OCI-LY3 (cell line): ENCODE measurements around the gene KCND1.

ENCODE experiments used
- H2AFZ ChIP-seq: fragments of 200-600, 300-600 bp; shearing (Covaris generic); 2 replicates; pipeline ENCODE4 v1.6.0; 2014; ENCODE audit warnings: antibody characterized with exemption, low read depth, low read length
- H3K27ac ChIP-seq: fragments of 200-600, 300-600 bp; sonication (generic); 2 replicates; pipeline ENCODE4 v1.5.1; 2014; ENCODE audit warnings: mild to moderate bottlenecking, low read length, moderate library complexity, mixed read lengths
- H3K27me3 ChIP-seq: fragments of 200-600, 300-600 bp; sonication (generic); 2 replicates; pipeline ENCODE4 v1.6.1; 2014; ENCODE audit warnings: low read depth, low read length, mixed read lengths
- H3K36me3 ChIP-seq: fragments of 200-600, 300-600 bp; sonication (generic); replicated peaks from 2 replicates; pipeline ENCODE3; 2014; ENCODE audit warnings: low read depth, low read length, mixed read lengths
- H3K4me1 ChIP-seq: fragments of 300-600, 200-600 bp; sonication (generic); 2 replicates; pipeline ENCODE4 v1.6.1; 2014; ENCODE audit warnings: low read length, mixed read lengths
- H3K4me2 ChIP-seq: fragments of 200-600, 300-600 bp; sonication (generic); 2 replicates; pipeline ENCODE4 v1.6.1; 2014; ENCODE audit warnings: low read length, mixed read lengths
- H3K4me3 ChIP-seq: fragments of 300-600, 200-600 bp; sonication (generic); 2 replicates; pipeline ENCODE4 v1.5.1; 2014; ENCODE audit warnings: antibody characterized with exemption, mild to moderate bottlenecking, low read length, moderate library complexity
- H3K79me2 ChIP-seq: fragments of 300-600, 200-600 bp; shearing (Covaris generic); 2 replicates; pipeline ENCODE4 v1.6.1; 2014; ENCODE audit warnings: mild to moderate bottlenecking, low read length, mixed read lengths
- H3K9ac ChIP-seq: fragments of 300-600, 200-600 bp; shearing (Covaris generic); 2 replicates; pipeline ENCODE4 v1.6.0; 2014; ENCODE audit warnings: mild to moderate bottlenecking, low read length, moderate library complexity
- H3K9me3 ChIP-seq: fragments of 200-600, 300-600 bp; shearing (Covaris generic); 2 replicates; pipeline ENCODE4 v1.6.1; 2014; ENCODE audit warnings: low read length, mixed read lengths; ENCODE audit not compliant: insufficient read depth
- H4K20me1 ChIP-seq: fragments of 200-600, 300-600 bp; sonication (generic); 2 replicates; pipeline ENCODE4 v1.6.1; 2016; ENCODE audit warnings: low read length, mixed read lengths; ENCODE audit not compliant: insufficient read depth
- CTCF ChIP-seq: fragments of 200-600, 300-600 bp; sonication (generic); IDR thresholded peaks from 2 replicates; pipeline ENCODE4 v1.5.1; 2014; ENCODE audit warnings: antibody characterized with exemption, low read length, low read depth
- EZH2phosphoT487 ChIP-seq: fragments of 200-600 bp; shearing (Covaris generic); IDR thresholded peaks from 2 replicates; pipeline ENCODE4 v1.6.1; 2018; ENCODE audit warnings: antibody characterized with exemption, mixed run types, low read depth

The KCND1 gene

DNA sequence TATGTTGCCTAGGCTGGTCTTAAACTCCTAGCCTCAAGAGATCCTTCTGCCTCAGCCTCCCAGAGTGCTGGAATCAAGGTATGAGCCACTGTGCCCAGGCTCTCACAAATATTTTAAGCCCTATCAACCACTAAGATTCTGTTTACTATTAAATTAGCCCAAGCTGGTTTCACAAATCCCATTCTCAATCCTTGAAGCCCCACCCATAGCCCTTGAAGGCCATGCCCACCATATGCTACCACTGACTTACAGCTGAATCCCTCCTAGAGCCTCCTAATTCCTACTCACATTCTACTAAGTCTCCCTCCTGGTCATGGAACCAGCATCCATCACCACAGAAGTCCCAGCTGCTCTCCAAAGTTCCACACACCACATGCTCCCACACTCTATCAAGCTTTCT is 20.7 kb upstream of the KCND1 start:
- Histone ChIP-seq H3K27ac (no peak overlapping the region), H3K4me3 (no peak overlapping the region), H4K20me1 (peaks cover 4% of the 10 kb centered on the region; the same call in 1 of the 2 replicates), H3K79me2 (no peaks in the 10 kb centered on the region), H2AFZ (no peak overlapping the region), H3K9me3 (no peaks in the 10 kb centered on the region), H3K27me3 (no peaks in the 10 kb centered on the region), H3K4me1 (no peaks in the 10 kb centered on the region), H3K9ac (no peak overlapping the region), H3K4me2 (no peak overlapping the region), H3K36me3 (peaks cover 34% of the 10 kb centered on the region)
- TF ChIP-seq EZH2phosphoT487, result no peak
- no peak for TF ChIP-seq CTCF

DNA sequence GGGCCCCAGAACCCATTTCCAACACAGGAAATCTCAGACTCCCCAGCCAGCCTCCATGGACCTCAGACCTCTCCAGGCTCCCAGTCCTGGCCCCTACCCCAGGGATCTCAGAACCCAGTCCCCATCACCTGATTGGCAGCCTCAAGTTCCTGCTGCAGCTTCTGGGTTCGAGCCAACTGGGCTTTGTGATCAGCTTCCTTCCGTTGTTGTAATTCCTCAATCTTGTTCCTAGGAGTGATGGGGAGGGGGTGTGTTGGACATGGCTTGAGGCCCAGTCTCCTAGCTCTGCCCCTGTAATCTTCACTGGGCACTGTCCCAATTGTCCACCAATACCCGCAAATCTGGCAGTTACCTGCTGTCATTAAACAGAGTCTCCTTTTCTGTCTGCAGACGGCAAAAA is 17.8 kb upstream of the KCND1 start:
- Histone ChIP-seq H3K4me2 (no peak overlapping the region), H3K4me3 (no peak overlapping the region), H3K36me3 (peaks cover 18% of the 10 kb centered on the region), H4K20me1 (no peaks in the 10 kb centered on the region), H2AFZ (no peak overlapping the region), H3K27me3 (no peaks in the 10 kb centered on the region), H3K27ac (no peak overlapping the region), H3K79me2 (no peaks in the 10 kb centered on the region), H3K9ac (no peak overlapping the region), H3K9me3 (no peaks in the 10 kb centered on the region), H3K4me1 (no peaks in the 10 kb centered on the region)
- no peak for TF ChIP-seq EZH2phosphoT487
- TF ChIP-seq CTCF, result no peak

DNA sequence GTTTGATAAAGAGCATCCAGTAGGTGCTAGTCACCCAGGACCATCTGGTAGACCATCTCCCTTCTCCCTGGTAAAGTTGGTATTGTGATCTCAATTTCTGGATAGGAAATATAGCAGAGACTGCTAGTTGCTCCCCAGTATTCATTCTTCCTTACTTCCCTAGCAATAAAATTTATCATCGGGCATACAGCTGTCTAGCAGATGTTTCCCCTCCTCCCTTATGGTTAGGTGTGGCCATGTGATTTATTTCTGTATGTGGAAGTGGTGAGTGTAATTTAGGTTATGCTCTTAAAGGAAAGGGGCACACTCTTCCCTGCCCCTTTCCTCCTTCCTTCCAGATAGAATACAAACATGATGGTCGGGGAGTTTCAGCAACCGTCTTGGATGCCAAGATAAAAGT is 12.3 kb upstream of the KCND1 start:
- H3K79me2 ChIP-seq, result no peaks in the 10 kb centered on the region
- H3K27ac ChIP-seq, result no peak overlapping the region
- no peak overlapping the region for H3K4me3 ChIP-seq
- peaks cover 9% of the 10 kb centered on the region for H3K36me3 ChIP-seq
- H3K9ac ChIP-seq, result no peak overlapping the region
- no peaks in the 10 kb centered on the region for H3K4me1 ChIP-seq
- no peaks in the 10 kb centered on the region for H3K27me3 ChIP-seq
- H3K4me2 ChIP-seq, result no peak overlapping the region
- TF ChIP-seq CTCF, result no peak
- no peak for TF ChIP-seq EZH2phosphoT487
- H2AFZ ChIP-seq, result no peak overlapping the region
- H3K9me3 ChIP-seq, result no peaks in the 10 kb centered on the region
- no peaks in the 10 kb centered on the region for H4K20me1 ChIP-seq

DNA sequence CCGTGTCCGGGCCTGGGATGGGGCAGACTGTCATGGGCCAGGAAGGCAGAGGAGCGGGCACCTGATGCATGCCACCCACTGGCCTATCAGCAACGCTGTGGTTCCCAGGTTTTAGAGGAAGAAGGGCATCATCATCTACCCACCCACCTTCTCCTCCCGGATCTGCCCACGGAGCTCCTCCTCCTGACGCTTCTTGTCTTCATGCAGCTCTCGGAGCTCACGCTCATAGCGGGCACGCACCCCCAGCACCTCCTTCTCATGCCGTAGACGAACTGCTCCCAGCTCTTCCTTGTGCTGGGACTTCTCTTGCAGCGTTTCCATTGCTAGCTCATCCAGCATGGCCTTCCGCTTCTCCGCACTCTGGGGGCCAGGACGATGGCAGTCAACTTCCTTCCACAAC is 11.4 kb upstream of the KCND1 start:
- H3K4me1 ChIP-seq, result no peaks in the 10 kb centered on the region
- no peaks in the 10 kb centered on the region for H3K27me3 ChIP-seq
- no peaks in the 10 kb centered on the region for H3K79me2 ChIP-seq
- no peak overlapping the region for H3K9ac ChIP-seq
- H3K36me3 ChIP-seq, result peaks cover 9% of the 10 kb centered on the region
- no peaks in the 10 kb centered on the region for H4K20me1 ChIP-seq
- TF ChIP-seq CTCF, result no peak
- no peak for TF ChIP-seq EZH2phosphoT487
- H2AFZ ChIP-seq, result no peak overlapping the region
- no peak overlapping the region for H3K4me2 ChIP-seq
- H3K9me3 ChIP-seq, result no peaks in the 10 kb centered on the region
- no peak overlapping the region for H3K4me3 ChIP-seq
- H3K27ac ChIP-seq, result no peak overlapping the region
